DND-41 (cell line): ENCODE measurements around the gene PRSS33.

Experiments used
- CTCF ChIP-seq: IDR thresholded peaks from 2 replicates; pipeline ENCODE4 v1.5.1; 2012; ENCODE audit warnings: borderline replicate concordance, low read length, moderate library complexity, mild to moderate bottlenecking; ENCODE audit not compliant: poor library complexity, severe bottlenecking; ENCODE audit errors: extremely low read depth
- EZH2 ChIP-seq: IDR thresholded peaks from 3 replicates; pipeline ENCODE4 v1.6.1; 2012; ENCODE audit warnings: borderline replicate concordance, low read depth, mild to moderate bottlenecking, moderate library complexity, low read length, inconsistent platforms; ENCODE audit not compliant: severe bottlenecking

- no peak for TF ChIP-seq EZH2
- no peak for TF ChIP-seq CTCF
Measured at GRCh38 chr16:2824626-2825025, 37.3 kb upstream of the PRSS33 start.
